Adrenal gland (tissue), 5 donors: ENCODE data around the gene IL6R.

Experiments used
- CTCF ChIP-seq, 6 experiments: fragments of 450-650 bp in 4 of 6; fragments of 200-600 bp in 2 of 6; sonication (generic) in 1 of 6; IDR thresholded peaks; 1 replicate in 5 of 6; 2 replicates in 1 of 6; pipeline versions ENCODE4 v1.5.1 to v1.8.0; 2016 to 2021; ENCODE audit warnings: antibody characterized with exemption in 6 of 6, mild to moderate bottlenecking in 2 of 6, moderate library complexity in 1 of 6
- POLR2A ChIP-seq, 2 donors: fragments of 450-650 bp; IDR thresholded peaks; one replicate each; pipeline ENCODE4 v1.6.1; 2017; ENCODE audit warnings: antibody characterized with exemption in 2 of 2, mild to moderate bottlenecking in 2 of 2, moderate library complexity in 1 of 2
- donor health status: DM: no; HTN: no; CAD: no.

DNA sequence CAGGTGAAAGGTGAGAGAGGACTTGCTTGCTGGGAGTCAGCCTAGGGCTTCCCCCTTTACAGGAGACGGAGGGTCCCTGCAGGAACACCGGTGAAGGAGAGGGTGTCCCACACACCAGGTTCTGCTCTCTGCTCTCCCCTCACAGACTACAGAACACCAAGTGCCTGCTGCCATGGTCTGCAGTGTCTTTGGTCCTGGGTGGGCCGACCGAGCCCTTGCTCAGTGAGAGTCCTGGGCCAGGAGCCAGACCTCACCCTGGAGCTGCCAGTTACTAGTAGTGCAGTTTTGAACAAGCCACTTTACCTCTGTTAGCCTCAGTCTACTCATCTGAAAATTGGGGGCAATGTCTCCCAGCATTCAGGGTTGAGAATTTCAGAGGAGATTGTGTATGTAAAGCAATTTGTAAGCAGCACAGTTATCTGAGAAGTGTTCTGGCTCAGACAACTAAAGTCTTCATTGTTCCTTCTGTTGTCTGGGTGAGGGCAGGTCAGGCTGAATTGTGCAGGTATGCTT is 2.7 kb upstream of the IL6R start:
- TF ChIP-seq CTCF (IDR thresholded peaks at IDR 0.05) (no peak), POLR2A (IDR thresholded peaks at IDR 0.05) (no peak)
